SHP77 (cell line): ENCODE results near the gene CAPN10.

Source experiments
- DNase-seq, 2 experiments: peaks; one replicate each; lab custom pipeline; 2025; lab: John Stamatoyannopoulos, UW

CAPN10 gene

DNA sequence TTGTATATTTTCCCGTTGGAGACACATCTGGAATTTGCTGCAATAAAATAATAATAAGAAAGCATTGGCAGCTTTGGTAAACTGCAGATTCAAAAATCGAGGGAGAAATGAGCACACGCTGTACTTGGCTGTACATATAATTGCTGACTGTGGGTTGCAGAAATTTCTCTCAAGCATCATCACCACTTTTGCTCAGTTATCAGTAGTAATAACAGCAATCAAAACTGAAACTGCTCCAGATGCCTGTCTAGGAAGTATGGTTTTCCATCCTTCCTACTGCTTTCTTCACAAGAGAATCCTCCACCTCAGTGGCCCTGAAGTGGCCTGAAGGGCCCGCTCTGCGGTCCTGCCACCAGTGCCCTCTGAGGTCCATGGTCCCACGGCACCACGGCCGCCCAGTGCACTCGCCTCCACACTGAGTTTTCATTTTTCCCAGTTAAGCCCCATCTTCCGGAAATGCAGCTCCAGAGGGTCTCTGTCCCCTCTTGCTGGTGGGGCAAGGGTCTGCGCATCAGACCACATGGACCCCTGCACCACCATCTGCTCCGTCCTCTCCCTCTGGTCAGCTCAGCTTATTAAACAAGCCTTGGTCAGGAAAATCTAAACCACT lies 22.5 kb upstream of the CAPN10 start:
- no peak for DNase-seq

DNA sequence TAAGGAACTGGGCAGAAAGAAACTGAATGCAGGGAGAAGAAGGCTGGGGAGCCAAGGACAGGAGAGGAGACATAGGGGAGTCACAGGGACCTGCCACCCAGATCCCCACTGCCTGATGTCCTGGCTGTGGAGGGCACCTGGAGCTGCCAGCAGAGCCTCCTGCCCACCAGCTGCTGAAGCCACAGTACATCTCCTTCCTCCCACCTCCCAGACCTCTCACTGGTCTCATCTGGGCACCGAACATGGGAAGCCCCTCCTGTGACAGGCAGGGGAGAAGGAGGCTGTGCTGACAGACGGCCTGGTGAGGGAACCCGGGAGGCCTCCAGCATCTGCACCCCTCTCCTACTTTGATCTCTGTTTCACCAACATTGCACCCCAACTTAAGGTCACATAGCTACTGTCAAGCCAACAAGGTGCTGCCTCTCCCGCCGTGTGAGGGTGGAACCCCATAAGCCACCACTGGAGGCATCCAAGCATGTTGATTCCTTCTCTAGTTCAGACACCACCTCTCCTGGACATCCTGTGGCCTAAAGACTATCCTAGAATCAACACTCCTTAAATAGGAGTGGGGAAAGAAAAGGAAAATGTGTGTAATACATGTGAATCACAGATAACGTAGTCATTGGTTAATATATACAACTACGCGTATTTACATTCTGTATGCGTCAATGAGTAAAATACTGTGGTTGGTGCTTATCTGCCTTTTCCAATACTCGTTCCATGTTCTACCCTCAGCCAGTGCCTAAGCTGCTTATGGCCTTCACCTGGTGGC lies 21.8 kb upstream of the CAPN10 start:
- DNase-seq: no peak

DNA sequence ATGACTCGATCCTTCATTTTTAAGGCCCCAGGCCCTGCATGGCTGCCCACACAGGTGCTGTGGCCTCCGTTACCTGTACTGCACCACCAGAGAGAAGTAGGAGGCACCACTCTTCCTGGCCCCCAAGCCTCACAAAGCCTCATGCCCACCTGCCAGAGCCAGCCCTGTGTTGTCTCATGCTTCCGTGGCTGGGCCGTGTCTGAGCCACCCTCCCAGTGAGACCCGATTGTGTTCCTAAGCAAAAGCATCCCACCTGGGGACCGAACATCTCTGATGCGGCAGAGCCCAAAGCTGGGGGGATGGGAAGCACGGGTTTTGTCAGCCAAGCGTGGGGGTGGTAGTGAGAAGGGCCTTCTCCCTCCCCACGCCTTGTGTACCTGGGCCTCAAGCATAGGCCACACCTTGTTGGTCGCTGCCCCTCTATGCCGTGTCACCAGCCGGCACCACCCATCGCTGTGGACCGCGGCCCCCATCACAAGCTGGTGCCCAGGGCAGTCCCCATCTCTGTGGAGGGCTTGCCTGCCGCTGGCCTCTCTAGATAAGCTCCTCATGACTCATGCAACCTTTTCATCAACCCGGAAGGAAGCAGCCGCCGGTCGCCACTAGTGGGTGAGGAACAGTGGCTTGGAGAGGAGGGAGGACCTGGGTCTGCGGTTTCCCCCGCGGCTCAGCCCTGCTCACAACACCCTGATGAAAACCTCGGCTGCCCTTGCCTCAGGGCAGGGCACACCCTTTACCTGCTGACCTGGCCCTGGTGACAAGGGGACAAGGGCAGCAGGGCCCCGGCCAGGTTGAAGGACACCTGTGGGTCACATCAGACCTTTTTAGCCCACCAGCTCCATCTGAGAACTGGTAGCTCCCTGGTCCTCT lies 21.0 kb upstream of the CAPN10 start:
- DNase-seq: peak; percentile 33 to 61

DNA sequence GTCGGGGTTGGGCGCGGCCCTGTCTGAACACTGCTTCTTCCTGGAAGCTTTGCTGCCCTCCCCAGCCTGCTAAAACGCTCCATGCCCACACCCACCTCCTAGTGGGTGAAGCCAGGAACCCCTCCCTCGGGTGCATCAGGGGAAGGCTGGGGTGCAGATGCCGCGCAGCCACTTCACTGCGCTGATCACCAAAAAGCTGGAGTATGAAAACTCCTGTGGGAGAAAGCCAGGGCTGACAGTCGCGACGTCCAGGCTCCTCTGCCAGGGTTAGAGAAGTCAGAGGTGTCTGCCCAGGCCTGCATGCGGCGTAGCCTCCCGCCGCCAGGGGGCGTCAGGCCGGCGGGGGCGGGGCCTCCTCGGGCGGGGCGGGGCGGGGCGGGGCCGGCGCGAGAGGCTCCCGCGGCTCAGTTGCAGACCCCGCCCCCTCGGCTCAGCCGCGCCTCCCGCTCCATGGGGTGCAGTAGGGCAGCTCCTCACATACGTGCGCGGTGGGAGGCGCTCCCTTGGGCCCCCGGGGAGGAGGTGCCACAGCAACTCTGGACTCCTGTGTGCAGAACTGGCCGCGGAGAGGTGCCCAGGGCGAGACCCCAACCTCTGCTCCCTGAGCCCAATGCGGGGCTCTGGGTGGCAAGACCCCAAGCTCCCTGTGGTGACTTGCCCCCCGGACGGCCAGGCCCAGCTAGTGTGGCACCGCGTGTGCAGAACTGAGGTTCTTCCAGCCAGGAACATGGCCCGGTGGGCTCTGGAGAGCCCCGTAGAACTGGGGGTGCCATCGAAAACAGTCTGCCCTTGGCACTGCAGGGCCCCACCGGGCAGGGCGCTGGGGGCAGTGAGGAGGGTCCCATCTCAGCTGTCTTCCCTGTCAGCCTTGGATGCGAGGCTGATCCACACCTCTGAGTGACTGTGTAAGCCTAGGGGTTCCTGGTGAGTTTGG lies 20.1 kb upstream of the CAPN10 start:
- DNase-seq: peak; percentile 74 to 75

DNA sequence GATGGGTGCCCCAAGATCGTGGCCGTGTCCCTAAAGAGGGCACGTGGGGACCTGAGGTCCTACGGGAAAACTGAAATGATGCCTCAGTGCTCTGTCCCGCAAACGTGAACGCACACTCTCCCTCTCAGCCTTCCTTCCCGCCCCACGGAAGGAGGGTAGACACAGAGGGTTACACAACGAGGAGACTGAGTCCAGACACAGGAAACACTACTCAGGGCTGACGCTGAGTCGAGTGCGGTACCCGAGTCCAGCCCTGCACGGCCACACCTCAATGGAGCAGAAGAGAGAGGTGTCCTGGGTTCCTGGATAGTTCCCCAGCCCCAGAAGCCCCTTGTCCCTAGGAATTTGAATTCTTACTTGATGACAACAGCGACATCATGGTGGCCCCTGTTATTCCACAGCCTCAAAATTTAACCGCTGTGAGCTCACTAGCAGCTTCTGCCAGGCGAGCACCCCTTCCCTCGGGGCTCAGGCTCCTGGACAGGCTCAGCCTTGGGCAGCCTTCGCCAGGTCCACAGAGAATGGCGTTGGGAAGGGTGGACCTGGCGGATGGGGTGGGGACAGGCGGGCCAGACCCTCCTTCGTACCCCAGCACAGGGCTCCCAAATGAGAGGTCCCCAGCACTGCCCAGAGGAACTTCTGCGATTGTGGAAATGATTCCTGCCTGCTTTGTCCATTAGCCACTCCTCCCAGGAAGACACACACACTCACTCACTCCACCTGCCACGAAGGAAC lies 19.2 kb upstream of the CAPN10 start:
- DNase-seq: no peak

DNA sequence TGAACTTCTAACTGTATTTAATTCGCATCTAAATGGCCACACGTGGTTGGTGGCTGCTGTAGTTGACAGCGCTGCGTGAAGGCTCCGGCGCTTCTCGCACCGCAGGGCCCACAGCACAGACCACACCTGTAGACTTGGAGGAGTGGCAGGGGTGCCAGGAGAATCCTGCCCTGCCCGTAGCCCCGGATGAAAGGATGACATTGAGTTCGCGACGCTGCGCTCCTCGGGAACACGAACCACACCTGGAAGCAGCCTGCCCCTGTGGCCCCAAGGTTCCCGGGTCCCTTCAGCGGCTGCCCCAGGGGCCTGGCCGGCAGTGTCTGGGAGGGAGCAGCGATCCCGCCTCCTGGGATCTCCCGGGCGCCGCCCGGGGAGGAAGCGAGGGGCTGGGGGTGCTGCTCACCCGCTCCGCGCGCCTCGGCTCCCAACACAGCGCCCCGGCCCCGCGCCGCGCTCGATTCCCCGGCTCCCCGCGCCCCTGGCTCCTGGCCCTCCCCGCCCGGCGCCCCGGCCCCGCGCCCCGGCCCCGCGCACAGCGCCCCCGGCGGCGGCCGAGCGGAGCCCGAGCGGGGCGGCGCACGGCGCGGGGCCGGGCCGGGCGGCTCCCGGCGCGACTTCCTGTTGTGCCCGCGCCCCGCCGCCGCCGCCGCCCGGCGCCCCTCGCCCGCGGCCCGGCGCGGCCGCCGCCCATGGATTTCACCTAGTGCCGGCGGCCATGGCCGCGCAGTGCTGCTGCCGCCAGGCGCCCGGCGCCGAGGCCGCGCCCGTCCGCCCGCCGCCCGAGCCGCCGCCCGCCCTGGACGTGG lies 18.5 kb upstream of the CAPN10 start, which contains the start of gene RNPEPL1:
Gene RNPEPL1 (plus strand): TSS at position 613 of the 806 bp plus-strand sequence. CDS start 103 bp downstream, at position 716.
- DNase-seq: peak in 1 of 2 experiments; percentile 45

DNA sequence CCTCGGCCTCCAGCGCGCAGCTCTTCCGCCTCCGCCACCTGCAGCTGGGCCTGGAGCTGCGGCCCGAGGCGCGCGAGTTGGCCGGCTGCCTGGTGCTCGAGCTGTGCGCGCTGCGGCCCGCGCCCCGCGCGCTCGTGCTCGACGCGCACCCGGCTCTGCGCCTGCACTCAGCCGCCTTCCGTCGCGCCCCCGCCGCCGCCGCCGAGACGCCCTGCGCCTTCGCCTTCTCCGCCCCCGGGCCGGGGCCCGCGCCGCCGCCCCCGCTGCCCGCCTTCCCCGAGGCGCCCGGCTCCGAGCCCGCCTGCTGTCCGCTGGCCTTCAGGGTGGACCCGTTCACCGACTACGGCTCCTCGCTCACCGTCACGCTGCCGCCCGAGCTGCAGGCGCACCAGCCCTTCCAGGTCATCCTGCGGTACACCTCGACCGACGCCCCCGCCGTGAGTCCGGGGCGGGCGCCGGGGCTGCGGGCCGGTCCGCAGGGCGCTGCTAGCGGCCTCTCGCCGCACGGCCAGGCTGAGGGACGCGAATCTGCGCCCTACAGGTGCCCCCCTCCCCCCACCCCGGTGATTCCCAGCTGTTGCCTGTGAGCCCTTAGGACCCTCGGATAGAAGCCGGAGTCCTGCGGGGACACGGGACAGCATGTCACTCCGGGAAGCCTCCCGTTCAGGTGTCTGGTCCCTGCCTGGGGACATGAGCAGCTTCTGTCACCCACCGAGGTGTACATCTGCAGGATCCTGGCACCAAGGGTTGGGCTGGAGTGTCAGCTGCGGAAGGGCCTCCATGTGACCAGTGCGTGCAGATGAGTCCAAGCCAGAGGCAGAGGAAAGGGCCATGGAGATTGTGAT lies 17.6 kb upstream of the CAPN10 start:
- DNase-seq: peak; percentile 60 to 64

DNA sequence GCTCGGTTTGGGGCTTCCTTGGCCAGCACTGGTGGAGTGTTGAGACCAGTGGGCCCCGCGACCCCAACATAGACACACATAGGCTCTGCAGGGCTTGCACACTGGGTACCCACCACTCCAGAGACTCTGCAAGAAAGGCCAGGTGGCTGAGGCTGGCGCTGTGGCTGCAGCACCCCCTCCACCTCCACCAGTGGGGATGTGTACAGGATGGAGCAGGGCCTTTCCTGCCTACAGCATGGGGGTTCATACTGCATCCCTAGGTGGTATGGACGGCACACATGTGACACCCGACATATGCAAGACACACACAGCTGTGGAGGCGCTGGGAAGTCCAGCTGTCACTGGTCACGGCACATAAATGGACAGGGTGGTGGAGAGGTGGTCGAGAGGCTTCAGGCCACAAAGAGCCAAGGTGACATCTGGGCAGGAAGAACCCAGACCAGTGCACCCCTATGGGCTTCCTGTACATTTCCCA lies 17.0 kb upstream of the CAPN10 start:
- no peak for DNase-seq

DNA sequence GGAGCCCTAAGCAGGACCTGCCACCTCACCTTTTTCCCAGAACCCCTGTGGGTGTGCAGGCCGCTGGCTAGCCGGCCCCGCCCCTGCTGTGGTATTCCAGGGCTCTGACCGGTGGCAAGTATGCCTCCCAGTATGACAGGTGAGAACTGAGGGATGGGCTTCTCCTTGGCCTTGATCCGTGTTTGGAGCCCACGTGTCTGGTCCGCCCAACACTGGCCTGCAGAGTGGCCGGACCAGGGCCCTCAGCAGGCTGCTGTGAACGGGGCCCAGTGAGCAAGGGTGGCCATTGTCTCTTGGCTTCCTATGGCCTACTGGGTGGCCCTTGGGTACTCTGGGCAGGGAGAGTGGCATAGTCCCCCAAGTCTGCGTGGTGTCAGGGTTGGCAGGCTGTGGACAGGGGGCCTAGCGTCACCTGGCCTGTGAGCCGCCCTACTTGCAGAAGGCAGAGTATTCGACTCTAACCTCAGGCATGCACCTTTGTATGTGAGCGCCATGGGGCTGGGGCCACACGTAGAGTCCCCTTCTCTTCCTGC lies 16.5 kb upstream of the CAPN10 start:
- DNase-seq: no peak

DNA sequence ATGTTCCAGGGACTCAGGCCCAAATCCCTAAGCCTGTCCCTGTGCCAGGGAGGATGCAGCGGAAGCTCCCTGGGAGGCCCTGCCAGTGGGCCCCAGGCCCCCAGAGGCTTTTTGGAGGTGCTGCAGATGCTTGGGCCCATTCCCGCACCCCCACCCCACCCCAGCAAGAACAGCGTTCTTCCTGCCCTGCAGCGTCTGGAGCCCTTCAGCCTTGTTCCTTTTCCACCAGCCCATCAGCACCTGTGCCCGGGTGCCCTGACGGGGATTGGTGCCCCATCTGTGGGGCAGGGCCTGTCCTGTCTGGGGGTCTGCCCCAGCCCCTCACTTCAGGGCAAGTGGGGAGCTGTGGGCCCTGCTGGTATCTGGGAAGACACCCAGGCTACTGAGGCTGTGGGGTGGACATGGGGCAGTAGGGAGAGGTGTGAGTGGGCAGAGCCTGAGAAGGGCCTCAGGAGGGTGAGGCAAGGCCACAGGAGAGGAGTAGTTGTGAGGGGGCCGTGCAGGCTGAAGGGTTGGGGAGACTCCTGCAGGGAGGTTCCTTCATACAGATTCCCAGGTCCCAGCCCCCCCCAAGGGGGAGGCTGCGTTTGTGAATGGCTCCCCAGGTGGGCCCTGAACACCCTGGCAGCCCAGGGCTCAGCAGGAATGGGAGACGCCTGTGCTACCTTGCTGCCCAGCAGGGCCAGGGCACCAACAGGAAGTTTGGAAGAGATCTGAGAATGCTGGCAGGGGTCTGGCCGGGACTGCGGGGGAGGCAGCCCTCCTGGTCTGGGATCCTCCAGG lies 15.8 kb upstream of the CAPN10 start:
- DNase-seq: no peak

DNA sequence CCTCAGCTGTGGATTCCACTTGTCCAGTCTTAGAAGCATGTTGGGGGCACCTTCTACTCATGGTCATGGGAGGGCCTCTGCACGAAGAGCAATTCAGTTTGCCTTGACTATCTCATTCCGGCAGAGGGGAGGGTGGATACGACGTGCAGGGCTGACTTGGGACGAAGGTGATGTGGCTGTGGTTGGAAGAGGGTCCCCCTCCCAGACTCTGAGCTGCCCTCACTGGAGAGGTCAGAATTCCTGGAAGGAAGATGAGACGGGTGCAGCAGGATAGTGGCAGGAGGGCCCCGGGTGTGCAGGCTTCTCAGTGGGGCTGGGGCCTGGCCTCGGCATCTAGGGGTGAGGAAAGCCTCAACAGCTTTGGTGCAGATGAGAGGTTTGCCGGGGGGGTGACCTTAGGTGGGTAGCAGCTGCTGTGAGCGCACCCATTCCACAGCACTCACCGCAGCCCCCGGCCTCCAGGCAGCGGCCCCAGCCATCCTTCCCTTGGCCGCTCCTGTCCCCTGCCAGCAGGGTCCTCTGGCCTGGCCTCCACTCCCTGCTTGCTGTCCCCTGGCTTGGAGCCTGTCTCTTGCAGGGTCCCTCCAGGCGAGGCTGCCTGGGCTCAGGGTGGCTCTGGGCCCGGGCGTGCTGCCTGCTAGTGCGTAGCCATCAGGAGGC lies 15.1 kb upstream of the CAPN10 start:
- DNase-seq: no peak

DNA sequence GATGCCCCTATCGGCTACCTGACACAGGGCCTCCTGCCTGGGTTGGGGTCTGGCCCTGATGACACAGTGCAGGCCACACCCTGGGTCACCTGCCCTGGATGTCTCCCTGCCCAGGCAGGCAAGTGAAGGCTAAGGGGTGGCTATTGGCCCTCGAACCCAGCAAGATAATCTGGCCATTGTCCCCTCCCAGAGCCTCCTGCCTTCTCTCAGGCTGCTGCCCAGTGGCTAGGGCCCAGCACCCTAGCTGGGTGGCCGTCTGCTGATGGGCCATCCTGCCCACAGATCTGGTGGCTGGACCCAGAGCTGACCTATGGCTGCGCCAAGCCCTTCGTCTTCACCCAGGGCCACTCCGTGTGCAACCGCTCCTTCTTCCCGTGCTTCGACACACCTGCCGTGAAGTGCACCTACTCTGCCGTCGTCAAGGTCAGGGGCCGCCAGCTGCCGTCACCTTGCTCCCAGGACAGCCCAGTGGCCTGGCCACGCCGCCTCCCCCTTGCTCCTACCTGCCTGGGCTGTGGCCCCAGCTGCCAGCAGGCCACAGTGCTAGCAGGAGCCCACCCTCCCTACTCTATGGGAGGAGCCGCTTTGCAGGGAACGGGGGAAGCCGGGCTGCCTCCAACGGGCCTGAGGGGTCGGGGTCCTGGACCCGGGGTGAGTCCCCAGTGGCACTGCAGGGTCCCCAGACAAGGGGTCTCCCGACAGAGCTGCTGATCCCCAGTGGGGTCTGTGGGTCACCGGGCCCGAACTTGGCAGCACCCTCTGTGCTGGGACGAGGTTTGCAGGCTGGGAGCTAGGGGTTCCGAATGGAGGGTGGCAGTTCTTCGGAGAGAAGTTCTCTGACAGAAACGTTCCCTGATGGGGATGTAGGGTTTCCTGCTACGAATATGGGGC lies 14.1 kb upstream of the CAPN10 start:
- DNase-seq: no peak

DNA sequence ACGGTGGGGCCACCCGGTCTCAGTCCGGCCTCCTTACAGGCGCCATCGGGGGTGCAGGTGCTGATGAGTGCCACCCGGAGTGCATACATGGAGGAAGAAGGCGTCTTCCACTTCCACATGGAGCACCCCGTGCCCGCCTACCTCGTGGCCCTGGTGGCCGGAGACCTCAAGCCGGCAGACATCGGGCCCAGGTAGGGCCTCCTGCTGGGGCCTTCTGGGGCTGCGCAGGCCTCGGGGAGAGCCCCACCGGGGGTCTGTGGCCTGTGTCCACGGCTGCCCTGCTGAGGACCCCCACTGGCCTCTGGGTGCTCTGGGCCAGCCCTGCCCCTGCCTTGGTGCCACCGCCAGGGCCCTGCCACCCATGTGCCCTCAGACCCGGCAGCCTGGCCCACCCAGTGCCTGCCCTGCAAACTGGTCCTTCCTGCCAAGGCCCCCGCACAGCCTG lies 13.4 kb upstream of the CAPN10 start:
- no peak for DNase-seq

DNA sequence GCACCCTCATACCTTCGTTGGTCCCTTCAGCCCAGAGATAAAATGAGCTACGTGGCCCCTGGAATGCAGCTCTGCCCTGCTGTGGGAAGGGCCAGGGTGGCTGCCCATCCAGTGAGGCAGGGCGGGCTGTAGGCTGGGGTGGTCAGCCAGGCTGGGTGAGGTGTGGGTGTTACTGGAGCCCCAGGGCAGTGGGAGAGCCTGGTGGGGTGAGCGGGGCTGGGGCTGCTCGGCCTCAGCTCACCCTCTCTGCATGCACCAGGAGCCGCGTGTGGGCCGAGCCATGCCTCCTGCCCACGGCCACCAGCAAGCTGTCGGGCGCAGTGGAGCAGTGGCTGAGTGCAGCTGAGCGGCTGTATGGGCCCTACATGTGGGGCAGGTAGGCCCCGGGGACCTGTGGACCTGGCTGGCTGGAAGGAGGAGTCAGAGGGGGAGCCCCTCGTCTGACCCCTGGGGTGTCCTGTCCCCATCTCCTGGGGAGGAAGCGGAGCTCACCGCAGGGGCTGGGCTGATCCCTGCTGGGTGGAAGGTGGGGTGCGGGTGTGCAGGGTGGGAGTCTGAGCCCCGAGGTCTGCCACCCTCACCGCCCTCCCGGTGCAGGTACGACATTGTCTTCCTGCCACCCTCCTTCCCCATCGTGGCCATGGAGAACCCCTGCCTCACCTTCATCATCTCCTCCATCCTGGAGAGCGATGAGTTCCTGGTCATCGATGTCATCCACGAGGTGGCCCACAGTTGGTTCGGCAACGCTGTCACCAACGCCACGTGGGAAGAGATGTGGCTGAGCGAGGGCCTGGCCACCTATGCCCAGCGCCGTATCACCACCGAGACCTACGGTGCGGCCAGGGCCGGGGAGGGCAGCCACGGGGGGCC lies 12.8 kb upstream of the CAPN10 start:
- no peak for DNase-seq
